M059J (cell line): ENCODE results near the gene C2CD5. TPM values are rescaled to one million over a fixed set of nuclear protein-coding genes. Genes with fewer than 3 reads are reported as not detected.
"Not testable (repeated sequence)": the region's sequence is repeated elsewhere in the genome, so short reads cannot be mapped to it uniquely, and the experiment has no call there.

Experiments
- DNase-seq: peaks from one replicate; pipeline ENCODE4 v3.0.0-alpha.2; 2012; ENCODE audit warnings: low read depth
- total RNA-seq: library from RNA; depleted of rRNA; stranded (reverse); fragments of >200 nt; shearing (Covaris generic); gene quantifications from 2 replicates; pipeline ENCODE4 v1.2.3, GENCODE V29; 2014

Gene C2CD5
- total RNA-seq, 1 experiment from 2014 or later, result 8.3 TPM

DNA sequence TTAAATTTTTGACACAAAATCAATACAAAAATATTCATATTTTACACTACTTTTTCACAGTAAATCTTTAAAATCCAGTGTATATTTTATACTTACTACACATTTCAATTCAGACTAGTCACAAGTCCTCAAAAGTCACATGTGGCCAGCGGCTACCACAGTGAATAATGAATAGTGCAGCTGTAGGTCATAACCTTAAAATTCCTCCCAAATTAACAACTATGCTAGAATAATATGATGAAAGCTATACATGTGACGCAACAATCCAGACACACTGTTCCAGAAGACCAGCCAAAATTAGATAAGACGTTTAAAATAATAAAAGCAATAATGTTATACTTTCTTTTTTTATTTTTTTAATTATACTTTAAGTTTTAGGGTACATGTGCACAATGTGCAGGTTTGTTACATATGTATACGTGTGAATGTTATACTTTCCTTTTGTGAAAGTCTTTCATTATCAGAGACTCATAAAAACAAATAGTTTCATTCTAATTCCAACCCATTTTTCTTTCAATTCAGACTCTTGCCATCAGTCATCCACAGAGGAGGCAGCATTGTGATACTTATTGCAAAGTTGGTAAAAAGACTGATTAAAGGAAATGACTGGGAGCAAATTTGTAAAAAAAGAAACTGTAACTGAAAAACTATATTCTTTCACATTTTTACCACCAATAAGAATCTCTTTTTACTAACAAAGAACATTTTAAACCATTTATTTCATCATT lies 67.0 kb downstream of the C2CD5 start:
- peak; percentile 12 for DNase-seq

DNA sequence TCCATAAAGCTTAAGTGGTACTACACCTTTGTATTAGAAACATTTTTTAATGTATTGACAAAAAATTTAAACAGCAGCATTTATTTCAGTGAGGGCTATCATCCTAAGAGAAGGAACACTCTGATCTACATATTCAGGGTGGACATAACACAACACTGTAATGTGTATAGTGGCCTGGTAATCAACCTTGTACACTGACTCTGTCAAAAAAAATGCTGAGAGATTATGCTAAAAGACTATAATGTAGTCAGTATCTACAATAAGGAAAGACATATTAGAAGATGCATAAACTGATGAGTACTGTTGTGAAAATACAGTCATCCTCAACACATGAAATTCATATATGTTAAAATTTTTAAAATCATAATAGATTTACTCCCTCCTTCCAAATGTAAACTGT lies 68.2 kb downstream of the C2CD5 start:
- DNase-seq, result no peak

DNA sequence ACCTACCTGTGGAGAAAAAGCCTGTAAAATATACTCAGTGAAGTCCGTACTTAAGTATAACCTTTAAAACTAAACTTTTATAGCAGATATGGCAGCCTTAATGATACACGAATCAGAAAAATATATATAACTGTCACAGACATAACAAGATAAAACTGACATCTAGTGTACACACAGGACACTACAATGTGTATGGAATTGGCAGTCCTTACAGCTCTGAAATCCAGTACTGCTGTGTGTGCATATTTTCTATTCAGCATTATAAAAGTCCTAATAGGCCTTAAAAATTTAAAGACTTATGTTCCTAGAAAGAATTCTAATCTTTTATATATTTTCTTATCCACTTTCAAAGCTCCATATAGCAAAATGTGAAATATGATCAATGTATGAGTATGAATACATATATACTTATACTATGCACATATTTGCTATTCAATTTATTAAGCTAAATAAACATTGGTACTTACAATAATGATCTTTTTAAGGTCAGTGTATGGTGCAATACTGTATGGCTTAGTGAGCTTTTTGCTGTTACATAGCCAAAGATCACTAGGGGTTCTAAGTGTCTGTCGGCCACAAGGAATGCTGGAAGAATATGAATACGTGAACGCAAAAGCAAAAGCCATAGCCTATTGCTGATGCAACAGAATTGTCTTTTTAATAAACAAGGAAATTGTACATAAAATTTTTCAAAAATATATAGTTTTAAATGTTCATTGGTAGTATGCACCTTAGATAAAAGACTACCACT lies 69.2 kb downstream of the C2CD5 start:
- DNase-seq, result no peak

DNA sequence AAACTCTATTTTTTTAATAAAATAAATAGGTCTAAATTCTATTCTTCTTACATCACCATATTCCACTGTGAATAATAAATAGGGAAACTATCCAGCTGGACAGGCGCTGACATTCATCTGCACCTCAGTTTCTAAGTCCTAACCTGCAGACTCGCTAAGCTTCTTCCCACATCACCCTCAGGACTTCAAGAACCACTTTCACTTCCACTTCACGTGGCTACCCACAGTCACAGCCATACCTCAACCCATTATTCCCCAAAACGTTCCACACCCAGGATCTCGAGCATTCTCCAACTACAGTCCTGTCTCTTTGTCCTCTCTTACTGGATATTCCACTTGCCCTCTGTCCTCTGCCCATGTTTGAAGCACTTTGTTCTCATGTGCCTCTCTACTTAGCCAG lies 71.1 kb downstream of the C2CD5 start:
- no peak for DNase-seq

DNA sequence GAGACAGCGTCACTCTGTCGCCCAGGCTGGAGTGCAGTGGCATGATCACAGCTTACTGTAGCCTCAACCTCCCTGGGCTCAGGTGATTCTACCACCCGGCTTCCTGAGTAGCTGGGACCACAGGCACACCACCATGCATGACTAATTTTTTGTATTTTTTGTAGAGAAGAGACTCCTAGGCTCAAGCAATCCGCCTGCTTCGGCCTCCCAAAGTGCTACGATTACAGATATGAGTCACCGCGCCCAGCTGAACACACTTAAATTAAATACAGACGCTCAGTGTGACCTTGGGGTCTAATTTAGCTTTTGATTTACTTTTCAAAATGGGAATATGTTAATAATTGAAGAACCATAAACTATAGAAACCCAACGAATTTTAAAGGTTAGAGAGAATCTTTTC lies 77.2 kb downstream of the C2CD5 start:
- DNase-seq, result no peak

DNA sequence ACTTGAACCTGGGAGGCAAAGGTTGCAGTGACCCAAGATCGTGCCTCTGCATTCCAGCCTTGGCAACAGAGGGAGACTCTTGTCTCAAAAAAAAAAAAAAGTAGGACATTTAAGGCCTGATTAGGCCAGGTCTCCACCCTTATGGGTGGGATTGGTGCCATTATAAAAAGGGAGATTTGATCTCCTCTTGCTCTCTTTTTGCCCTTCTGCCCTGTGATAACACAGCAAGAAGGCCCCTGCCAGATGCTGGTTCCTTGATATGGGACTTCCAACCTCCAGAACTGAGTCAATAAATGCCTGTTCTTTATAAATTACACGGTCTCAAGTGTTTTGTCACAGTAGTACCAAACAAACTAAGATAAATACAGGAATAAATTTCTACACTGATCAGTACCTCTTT lies 81.0 kb downstream of the C2CD5 start:
- no peak for DNase-seq

DNA sequence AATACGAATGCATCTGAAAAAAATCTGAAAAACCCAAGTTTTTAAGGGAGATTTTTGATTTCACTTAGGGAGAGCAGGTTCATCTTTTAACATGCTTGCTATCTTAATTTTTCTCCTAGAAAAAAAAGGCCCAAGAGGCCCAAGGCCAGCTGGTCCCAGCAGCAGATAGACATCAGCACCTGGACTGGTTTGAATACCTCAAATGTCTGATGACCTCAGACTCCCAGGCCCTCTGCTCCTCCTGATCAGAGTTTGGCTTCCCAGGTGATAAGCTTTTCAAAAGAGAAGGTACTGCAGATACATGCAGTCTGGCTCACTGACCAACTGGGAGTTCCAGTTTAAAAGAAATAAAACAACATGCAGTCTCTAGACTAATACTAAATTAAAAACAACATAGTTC lies 82.6 kb downstream of the C2CD5 start:
- DNase-seq, result no peak

DNA sequence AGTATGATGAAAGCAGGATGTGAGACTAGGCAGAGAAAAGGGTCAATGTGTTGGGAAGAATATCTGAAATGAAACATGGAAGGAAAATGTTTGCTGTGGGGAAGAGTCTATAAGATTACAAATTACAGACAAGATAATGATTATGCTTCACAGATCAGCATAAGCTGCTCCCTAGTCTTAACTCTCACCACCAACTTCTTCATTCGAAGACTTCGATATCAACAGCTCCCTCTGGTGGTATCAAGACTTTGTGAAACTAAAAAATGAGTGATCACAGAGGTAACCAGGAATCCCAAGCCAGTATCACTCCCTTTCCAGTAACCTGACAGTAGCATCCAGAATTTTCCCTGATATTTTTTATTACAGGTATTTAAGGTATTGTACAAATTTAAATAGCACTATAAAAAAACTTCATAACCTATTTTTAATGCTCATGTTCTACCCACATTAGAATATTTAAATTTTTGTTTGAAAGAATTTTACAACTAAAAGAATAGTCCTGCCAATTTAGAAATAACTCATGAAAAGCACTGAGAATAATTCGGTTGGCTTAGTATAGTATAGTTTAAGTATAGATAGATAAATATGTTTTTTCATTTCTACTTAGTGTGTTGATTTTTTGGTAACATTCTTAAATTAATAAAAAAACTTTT lies 84.4 kb downstream of the C2CD5 start:
- peak; percentile 57 for DNase-seq

DNA sequence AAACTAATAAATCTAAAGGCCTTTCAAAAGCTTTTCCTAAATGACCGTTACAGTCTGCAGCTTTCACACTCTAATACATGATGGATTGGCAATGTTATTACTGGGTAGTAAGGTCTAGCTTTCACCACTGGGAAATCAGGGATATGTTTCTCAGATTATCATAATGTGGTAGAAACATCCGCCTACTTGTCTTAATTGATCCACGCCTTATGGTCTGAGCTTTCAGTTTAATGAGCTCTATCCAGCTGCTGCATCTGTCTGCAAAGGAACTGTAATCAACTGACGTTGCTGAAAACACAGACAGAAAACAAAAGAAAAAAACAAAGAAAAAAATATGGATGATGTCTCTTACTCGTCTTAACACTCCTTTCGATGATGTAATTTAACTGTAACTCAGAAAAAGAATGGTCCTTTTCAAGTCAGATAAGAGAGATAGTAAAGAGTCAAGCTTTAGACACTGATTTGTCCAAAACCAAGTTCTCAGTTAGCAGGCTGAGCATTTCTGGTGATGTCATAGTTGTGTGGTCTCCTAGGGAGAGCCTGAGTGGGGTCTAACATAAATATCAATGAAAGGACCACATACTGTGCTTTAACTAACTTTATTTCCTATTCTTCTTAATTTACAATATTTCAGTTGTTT lies 85.9 kb downstream of the C2CD5 start:
- DNase-seq, result no peak

DNA sequence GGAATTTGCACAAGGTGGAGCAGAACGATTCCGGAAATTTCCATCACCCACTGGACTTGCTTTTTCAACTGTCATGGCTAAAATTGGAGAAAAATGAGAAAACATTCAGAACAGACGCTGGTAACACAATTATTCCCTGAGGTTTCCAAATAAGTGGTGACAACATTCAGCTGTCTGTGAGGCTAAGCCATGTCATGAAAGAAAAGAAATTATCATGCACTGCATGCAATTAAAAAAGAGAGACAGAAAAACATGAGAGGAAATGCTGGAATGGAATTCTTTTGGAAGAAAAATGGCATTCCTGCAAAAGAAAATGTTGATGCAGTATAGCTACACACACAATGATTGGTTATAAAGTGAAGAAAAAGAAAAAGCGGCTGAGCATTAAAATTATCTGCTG lies 87.3 kb downstream of the C2CD5 start:
- no peak for DNase-seq

DNA sequence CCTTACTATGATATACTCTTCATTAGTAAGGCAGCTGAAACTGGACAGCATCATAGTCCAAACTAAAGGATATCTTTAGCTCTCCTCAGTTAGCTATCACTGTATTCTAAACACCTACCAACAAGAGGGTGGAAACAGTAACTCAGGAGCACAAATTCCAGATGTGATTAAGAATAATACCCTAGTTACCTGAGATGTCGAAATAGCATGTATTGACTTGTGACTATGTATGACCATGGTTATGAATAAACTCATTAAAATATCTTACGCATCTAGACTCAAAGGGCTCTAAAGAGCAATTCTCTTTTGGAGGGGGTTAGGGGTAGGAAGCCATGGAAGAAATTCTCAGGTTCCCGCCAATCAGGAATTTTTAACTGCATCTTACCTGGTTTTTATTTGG lies 90.8 kb downstream of the C2CD5 start:
- no peak for DNase-seq

DNA sequence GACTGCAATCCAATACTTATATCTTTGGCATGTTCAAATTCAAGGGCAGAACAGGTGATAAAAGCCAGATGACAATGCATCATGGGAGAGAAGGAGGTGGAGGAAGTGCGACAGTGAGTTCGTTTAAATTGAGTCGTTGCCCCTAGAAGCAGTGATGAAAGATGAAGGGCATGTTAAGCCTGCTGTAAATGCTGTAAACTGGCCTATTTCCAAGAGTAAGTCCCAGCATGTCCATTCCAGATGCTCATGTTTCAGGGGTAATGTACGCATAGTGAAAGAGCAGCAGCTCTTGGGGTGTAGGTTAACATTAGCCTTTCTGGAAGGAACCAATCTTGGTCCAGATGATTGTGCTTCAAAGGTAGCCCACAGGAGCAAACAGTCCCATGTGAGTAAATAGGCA lies 97.1 kb downstream of the C2CD5 start:
- no peak for DNase-seq

DNA sequence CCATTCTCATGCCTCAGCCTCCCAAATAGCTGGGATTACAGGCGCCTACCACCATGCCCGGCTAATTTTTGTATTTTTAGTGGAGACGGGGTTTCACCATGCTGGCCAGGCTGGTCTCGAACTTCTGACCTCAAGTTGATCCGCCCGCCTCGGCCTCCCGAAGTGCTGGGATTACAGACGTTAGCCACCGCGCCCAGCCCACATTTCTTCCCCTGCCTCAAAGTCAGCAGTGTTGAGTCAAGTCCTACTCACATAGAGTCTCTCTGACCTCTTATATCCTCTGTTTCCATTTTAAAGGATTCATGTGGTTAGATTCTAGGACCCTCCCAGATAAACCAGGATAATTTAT lies 100.1 kb downstream of the C2CD5 start:
- DNase-seq, result not testable (repeated sequence)

DNA sequence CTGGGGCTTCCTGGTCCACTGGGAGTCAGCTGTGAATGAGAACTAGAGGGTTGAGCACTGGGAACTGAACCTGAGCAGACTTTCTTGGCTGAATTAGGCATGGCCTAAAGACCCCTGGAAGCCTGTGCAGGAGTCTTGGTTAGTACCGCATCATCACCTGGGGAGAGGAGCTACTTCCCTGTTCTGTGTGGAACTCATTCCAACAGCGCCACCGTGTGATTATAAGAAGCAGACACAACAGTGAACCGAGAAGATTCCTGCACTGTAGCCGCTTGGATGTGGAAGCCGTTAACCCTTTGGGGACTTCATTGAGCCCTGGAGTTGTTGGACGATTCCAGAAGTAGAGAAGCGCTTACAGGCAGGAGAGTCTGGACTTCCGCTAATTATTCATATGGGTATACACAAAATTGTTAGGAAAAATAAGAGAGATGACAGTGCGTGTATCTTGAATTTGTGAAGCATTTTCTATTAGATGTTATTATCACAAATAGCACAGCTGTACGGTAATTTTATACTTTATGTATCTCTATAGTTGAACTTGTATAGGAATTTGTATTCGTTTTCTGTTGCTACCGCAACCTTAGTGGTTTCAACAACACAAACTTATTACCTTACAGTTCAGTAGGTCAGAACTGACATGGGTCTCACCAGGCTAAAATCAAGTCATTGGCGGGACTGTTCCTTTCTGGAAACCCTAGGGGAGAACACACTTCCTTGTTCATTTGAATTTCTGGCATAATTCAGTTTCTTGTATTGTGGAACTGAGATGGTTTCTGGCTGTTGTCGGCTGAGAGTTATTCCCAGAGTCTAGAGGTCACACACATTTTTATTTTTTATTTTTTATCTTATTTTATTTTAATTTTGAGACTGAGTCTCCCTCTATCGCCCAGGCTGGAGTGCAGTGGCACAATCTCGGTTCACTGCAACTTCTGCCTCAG lies 100.7 kb downstream of the C2CD5 start:
- DNase-seq, result peak; percentile 76

DNA sequence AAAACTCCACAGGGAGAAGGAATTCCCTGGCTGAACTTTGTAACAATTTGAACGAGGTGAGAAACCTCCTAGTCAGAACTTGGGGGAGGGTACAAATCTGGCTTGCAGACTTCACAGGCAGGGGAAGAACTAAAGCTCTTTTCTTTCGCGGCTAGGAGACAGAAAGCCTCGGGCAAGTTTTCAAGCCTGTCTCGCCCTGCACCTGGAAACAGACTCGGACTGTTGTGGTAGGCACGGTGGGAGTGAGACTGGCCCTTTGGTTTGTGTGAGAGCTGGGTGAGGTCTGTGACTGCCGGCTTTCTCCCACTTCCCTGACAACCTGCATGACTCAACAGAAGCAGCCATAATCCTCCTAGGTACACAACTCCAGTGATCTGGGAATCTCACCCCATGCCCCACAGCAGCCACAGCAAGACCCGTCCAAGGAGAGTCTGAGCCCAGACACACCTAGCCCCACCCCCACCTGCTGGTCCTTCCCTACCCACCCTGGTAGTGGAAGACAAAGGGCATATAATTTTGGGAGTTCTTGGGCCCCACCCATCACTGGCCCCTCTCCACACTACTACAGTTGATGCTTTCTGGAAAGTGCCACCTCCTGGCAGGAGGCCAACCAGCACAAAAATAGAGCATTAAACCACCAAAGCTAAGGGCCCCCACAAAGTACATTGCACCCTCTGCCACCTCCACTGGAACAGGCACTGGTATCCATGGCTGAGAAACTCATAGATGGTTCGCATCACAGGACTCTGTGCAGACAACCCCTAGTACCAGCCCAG lies 107.1 kb downstream of the C2CD5 start:
- DNase-seq, result peak; percentile 64

DNA sequence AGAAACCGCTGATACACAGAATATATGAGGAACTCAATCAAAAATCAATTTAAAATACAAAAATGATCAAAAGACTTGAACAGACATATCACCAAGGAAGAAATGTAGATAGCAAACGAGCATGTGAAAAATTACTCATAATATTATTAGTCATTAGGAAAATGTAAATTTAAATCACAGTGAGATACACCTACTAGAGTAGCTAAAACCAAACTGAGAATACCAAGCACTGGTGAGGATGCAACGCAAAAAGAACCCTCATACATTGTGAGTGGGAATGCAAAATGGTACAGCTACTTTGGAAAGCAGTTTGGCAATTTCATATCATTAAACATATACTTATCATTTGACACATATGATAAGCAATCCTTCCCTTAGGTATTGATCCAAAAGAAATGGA lies 108.8 kb downstream of the C2CD5 start:
- DNase-seq, result no peak

DNA sequence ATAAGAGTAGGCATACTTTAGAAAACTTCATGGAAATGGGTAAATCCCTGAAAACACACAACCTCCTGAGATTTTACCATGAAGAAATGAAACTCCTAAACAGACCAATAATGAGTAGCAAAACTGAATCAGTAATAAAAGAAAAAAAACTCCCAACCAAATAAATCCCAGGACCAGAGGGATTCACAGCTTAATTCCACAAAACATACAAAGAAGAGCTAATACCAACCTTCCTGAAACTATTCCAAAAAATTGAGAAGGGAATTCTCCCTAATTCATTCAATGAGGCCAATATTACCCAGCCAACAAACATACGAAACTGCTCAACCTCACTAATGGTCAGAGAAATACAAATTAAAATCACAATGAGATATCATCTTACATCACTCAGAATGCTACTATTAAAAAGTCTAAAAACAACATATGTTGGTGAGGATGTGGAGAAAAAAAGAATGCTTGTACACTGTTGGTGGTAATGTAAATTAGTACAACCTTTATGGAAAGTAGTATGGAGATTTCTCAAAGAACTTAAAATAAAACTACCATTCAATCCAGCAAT lies 112.6 kb downstream of the C2CD5 start:
- no peak for DNase-seq

DNA sequence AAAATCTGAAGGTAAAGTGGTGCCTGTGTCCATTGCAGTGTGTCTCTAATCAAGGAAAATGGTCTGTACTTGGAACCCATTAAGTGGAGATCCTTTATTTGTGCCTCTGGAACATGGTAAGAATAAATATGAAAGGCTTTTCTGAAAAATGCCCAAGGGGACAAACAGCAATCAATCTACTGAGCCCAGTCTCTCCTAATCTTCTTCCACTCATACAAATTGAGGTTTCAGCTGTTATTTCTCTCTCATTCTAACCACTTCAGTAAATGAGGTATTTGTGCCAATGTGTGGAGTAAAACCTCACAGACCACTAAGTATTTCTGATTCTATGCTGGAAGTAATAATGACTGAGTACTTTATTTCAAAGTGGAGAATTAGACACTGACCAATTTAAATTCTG lies 127.5 kb downstream of the C2CD5 start:
- DNase-seq, result peak; percentile 9

DNA sequence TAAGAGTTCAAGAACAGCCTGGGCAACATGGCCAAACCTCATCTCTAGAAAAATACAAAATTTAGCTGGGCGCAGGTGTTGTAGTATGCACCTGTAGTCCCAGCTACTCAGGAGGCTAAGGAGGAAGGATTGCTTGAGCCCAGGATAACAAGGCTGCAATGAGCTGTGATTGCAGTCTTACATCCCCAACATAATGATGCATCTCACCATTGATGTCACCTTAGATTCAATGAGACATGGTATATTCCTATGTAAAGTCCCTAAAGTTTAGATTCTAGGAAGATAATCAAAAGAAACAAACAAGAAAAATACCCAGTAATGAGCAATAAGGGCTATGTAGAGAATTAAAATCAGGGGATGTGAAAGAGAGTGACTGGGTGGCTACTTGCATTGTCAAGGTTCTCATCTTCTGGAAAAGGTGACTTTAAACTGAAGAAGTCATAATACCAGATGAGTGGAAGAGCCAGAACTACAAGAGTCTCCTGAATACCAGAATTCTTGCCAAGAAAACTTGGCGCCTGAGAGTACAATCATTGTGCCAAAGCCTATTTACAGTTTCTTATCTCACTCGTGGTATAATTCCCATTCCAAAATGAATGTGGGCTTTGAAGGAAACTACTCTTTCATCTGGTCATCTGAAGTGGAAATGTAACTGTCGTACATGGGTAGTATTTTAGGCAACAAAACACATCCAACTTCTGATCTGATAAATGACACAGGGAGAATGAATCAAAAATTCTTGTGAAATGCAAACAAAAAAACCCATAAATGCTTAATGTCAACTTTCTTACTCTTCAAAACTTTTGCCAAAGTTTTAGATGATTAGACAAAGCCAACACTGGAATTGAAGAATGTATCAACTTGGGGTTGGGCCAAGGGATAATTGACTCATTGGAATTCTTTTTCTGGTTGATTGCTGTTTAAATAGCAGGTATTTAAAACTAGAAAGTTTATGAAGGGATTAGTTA lies 128.7 kb downstream of the C2CD5 start:
- peak; percentile 67 for DNase-seq
